Esophagus squamous epithelium (tissue), 5 donors: Measurements from ENCODE around the gene PRKN. TPM values are rescaled to one million over a fixed set of nuclear protein-coding genes. Genes with fewer than 3 reads are reported as not detected.

Experiments used
- DNase-seq: peaks from one replicate; lab custom pipeline; 2025; lab: John Stamatoyannopoulos, UW
- H3K27ac ChIP-seq, 4 donors: fragments of 200-600 bp; sonication (generic); one replicate each; pipeline ENCODE4 v1.5.1; 2016 to 2019; ENCODE audit warnings: mild to moderate bottlenecking in 1 of 4
- H3K27me3 ChIP-seq, 4 donors: fragments of 200-600 bp; sonication (generic); 1 replicate in 3 of 4; 2 replicates in 1 of 4; pipeline versions ENCODE4 v1.5.1 to v1.6.0; 2017 to 2021; ENCODE audit warnings: antibody characterized with exemption in 1 of 4
- H3K36me3 ChIP-seq, 3 donors: fragments of 200-600 bp; sonication (generic); one replicate each; pipeline ENCODE4 v1.5.1; 2016 to 2019
- H3K4me1 ChIP-seq, 3 donors: fragments of 200-600 bp; sonication (generic); one replicate each; pipeline ENCODE4 v1.5.1; 2017 to 2019
- H3K4me3 ChIP-seq, 4 donors: fragments of 200-600 bp; sonication (generic); 1 replicate in 3 of 4; 2 replicates in 1 of 4; pipeline ENCODE4 v1.5.1; 2016 to 2019; ENCODE audit warnings: mild to moderate bottlenecking in 2 of 4, moderate library complexity in 1 of 4
- H3K9me3 ChIP-seq, 3 donors: fragments of 200-600 bp; sonication (generic); one replicate each; pipeline ENCODE4 v1.5.1; 2016 to 2019
- POLR2A ChIP-seq, 4 donors: fragments of 450-650 bp; IDR thresholded peaks; one replicate each; pipeline ENCODE4 v1.6.1; 2017; ENCODE audit warnings: antibody characterized with exemption in 4 of 4, mild to moderate bottlenecking in 4 of 4, moderate library complexity in 3 of 4
- WGBS, 2 donors: methylation state at CpG; one replicate each; pipeline ENCODE4 v1.1.5; 2018; 5-methylcytosine and 5-hydroxymethylcytosine counted together
- intact Hi-C: fragments of 100-400 bp; cut with DNase I; formaldehyde crosslinking; loops from one replicate; pipeline ENCODE4 v1.15.0; 2022
- total RNA-seq, 4 donors: library from RNA; depleted of rRNA; stranded (reverse); fragments of >200 nt; gene quantifications; one replicate each; pipeline ENCODE4 v1.1.0, GENCODE V29; 2016
- TF ChIP-seq, protein P1 (sequence below), 6 experiments: fragments of 450-650 bp in 4 of 6; fragments of 200-600 bp in 2 of 6; sonication (generic) in 2 of 6; IDR thresholded peaks; one replicate each; pipeline ENCODE4 v1.5.1; 2016 to 2019; ENCODE audit warnings: antibody characterized with exemption in 6 of 6, mild to moderate bottlenecking in 4 of 6, moderate library complexity in 4 of 6
- donor health status: DM: yes; HTN: yes; CAD: no.

Gene PRKN
- total RNA-seq, 4 donors from 2014 or later = 0.70 to 5.5 (median 2.2) TPM

GRCh38 chr6:162053084-162053483, 674.5 kb downstream of the PRKN start:
- intact Hi-C loops = no loop called here

DNA sequence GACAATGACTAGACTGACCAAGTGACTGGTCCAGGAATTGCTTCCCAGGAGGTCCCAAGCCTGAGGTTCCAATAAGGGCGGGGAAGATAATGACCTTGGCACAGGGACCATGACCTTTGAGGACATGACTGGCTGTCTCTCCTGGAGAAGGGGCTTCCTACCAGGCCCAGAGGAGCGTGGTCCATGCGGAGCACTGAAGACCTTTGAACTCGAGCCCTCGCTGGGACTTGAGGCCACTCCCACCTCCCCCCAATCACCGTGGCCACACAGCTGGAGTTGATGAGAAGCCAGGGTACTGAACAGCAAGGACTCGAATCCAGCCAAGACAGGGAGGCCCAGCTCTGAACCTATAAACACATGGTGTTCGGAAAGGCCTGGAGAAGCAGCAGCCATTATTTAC, 677.0 kb downstream of the PRKN start:
- TF ChIP-seq, protein P1, sequence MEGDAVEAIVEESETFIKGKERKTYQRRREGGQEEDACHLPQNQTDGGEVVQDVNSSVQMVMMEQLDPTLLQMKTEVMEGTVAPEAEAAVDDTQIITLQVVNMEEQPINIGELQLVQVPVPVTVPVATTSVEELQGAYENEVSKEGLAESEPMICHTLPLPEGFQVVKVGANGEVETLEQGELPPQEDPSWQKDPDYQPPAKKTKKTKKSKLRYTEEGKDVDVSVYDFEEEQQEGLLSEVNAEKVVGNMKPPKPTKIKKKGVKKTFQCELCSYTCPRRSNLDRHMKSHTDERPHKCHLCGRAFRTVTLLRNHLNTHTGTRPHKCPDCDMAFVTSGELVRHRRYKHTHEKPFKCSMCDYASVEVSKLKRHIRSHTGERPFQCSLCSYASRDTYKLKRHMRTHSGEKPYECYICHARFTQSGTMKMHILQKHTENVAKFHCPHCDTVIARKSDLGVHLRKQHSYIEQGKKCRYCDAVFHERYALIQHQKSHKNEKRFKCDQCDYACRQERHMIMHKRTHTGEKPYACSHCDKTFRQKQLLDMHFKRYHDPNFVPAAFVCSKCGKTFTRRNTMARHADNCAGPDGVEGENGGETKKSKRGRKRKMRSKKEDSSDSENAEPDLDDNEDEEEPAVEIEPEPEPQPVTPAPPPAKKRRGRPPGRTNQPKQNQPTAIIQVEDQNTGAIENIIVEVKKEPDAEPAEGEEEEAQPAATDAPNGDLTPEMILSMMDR (IDR thresholded peaks at IDR 0.05) = no peak
- no peak for TF ChIP-seq POLR2A (IDR thresholded peaks at IDR 0.05)
- Histone ChIP-seq H3K36me3 (no peaks in the 10 kb centered on the region), H3K4me3 (no peak overlapping the region), H3K27ac (no peak overlapping the region), H3K4me1 (no peaks in the 10 kb centered on the region), H3K9me3 (no peaks in the 10 kb centered on the region), H3K27me3 (no peaks in the 10 kb centered on the region)
- DNase-seq = no peak
- 91% methylated on average over 4 of the region's 8 CpGs; no CpG with 5 or more reads in 1 of the 2 donors for WGBS, 2 donors
- intact Hi-C loops = no loop called here

More at GRCh38 chr6:162053084-162053483, 674.5 kb downstream of the PRKN start:
- TF ChIP-seq, protein P1 (IDR thresholded peaks at IDR 0.05) = no peak
- no peak for TF ChIP-seq POLR2A (IDR thresholded peaks at IDR 0.05)
- Histone ChIP-seq H3K27me3 (no peaks in the 10 kb centered on the region), H3K4me1 (no peaks in the 10 kb centered on the region), H3K36me3 (no peaks in the 10 kb centered on the region), H3K9me3 (no peaks in the 10 kb centered on the region), H3K4me3 (no peak overlapping the region), H3K27ac (no peak overlapping the region)
- WGBS, 2 donors = 72 to 81% methylated on average over 7 of the region's 7 CpGs
- DNase-seq = no peak

DNA sequence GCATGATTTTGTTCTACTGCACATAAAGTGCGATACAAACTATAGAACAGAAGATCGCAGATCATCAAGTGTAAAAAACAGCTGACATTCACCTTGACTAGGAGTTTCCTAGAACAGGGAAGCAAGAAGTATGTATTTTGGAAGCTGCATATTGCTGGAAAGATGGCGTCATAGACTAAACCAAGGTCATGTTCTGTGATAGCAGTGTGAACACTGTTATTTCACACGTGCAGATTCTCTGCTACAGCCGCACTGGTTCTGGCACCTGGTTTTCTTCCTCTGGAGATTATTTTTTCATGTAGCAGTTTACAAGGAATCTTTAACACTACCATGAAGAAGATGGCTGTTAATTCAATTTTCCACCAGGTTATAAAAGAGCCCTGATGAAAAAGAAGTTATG, 681.2 kb downstream of the PRKN start:
- H3K36me3 ChIP-seq = no peaks in the 10 kb centered on the region
- intact Hi-C loops = no loop called here
- H3K4me1 ChIP-seq = no peaks in the 10 kb centered on the region
- no peak overlapping the region for H3K27ac ChIP-seq
- TF ChIP-seq, protein P1 (IDR thresholded peaks at IDR 0.05) = no peak
- no peak for TF ChIP-seq POLR2A (IDR thresholded peaks at IDR 0.05)
- no peak for DNase-seq
- WGBS, 2 donors = 86 to 89% methylated on average over 5 of the region's 5 CpGs
- H3K4me3 ChIP-seq = no peak overlapping the region
- no peaks in the 10 kb centered on the region for H3K9me3 ChIP-seq
- H3K27me3 ChIP-seq = no peaks in the 10 kb centered on the region

GRCh38 chr6:162032620-162033019, 694.9 kb downstream of the PRKN start:
- TF ChIP-seq POLR2A (IDR thresholded peaks at IDR 0.05) = no peak
- TF ChIP-seq, protein P1 (IDR thresholded peaks at IDR 0.05) = no peak
- Histone ChIP-seq H3K9me3 (no peaks in the 10 kb centered on the region), H3K4me3 (no peak overlapping the region), H3K36me3 (no peaks in the 10 kb centered on the region), H3K27me3 (no peaks in the 10 kb centered on the region), H3K27ac (no peak overlapping the region), H3K4me1 (no peaks in the 10 kb centered on the region)
- no peak for DNase-seq
- 60 to 66% methylated on average over 4 of the region's 4 CpGs for WGBS, 2 donors
- intact Hi-C loops = no loop called here

DNA sequence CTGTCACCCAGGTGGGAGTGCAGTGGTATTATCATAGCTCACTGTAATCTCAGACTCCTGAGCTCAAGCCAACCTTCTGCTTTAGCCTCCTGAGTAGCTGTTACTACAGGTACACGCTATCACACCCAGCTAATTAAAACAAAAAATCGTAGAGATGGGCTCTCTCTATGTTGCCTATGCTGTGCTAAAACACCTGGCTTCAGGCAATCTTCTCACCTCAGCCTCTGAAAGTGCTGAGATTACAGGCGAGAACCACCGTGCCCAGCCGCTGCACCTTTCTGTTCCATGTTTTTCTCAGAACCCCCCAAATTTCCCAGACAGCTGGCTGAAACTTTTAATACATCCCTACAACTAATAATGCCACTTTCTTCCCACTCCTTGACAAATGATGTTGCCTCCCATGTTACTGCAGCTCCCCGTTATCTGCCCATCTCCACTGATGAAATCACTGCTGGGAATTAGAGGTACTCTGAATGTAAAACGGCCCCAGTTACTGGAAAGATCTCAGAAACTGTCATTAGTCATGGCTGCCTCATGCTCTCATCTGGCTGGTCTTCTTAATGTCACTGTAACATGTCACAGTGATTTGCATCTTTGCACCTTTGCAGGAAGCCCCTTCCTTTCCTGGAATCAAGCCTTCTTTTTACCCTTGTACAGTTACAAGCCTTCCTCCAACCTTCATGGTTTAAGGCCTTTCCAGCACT, 697.5 kb downstream of the PRKN start:
- no peak for TF ChIP-seq POLR2A (IDR thresholded peaks at IDR 0.05)
- TF ChIP-seq, protein P1 (IDR thresholded peaks at IDR 0.05) = no peak
- H3K27me3 ChIP-seq = no peaks in the 10 kb centered on the region
- H3K9me3 ChIP-seq = no peaks in the 10 kb centered on the region
- H3K4me3 ChIP-seq = no peak overlapping the region
- no peaks in the 10 kb centered on the region for H3K4me1 ChIP-seq
- no peak overlapping the region for H3K27ac ChIP-seq
- H3K36me3 ChIP-seq = no peaks in the 10 kb centered on the region
- 72 to 74% methylated on average over 7 of the region's 7 CpGs for WGBS, 2 donors
- intact Hi-C loops = no loop called here
- no peak for DNase-seq
